Peyer's patch (tissue), 4 donors: ENCODE data around the gene NOPCHAP1.

Experiments
- POLR2A ChIP-seq, 2 donors: fragments of 450-650 bp; IDR thresholded peaks; one replicate each; pipeline ENCODE4 v1.5.1; 2017; ENCODE audit warnings: antibody characterized with exemption in 2 of 2, mild to moderate bottlenecking in 2 of 2, moderate library complexity in 2 of 2
- TF ChIP-seq, protein P1 (sequence below), 6 experiments: fragments of 450-650 bp in 4 of 6; fragments of 200-600 bp in 2 of 6; sonication (generic) in 1 of 6; IDR thresholded peaks; one replicate each; pipeline ENCODE4 v1.5.1; 2017 to 2019; ENCODE audit warnings: antibody characterized with exemption in 6 of 6, mild to moderate bottlenecking in 3 of 6, moderate library complexity in 1 of 6

DNA sequence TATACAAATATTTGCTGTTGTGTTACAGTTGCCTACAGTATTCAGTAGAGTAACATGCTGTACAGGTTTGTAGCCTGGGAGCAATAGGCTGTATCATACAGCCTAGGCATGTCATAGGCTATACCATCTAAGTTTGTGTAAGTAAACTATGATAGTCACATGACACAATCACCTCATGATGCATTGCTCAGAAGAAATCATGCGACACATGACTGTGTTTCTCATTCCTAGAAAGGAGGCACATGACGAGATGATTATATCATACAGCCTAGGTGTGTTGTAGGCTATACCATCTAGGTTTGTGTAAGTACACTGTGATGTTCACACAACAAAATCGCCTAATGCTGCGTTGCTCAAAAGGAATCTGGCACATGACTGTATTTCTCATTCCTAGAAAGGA is 31.9 kb downstream of the NOPCHAP1 start:
- TF ChIP-seq, protein P1, sequence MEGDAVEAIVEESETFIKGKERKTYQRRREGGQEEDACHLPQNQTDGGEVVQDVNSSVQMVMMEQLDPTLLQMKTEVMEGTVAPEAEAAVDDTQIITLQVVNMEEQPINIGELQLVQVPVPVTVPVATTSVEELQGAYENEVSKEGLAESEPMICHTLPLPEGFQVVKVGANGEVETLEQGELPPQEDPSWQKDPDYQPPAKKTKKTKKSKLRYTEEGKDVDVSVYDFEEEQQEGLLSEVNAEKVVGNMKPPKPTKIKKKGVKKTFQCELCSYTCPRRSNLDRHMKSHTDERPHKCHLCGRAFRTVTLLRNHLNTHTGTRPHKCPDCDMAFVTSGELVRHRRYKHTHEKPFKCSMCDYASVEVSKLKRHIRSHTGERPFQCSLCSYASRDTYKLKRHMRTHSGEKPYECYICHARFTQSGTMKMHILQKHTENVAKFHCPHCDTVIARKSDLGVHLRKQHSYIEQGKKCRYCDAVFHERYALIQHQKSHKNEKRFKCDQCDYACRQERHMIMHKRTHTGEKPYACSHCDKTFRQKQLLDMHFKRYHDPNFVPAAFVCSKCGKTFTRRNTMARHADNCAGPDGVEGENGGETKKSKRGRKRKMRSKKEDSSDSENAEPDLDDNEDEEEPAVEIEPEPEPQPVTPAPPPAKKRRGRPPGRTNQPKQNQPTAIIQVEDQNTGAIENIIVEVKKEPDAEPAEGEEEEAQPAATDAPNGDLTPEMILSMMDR (IDR thresholded peaks at IDR 0.05) = no peak
- TF ChIP-seq POLR2A (IDR thresholded peaks at IDR 0.05) = no peak
